C4-2B (cell line): ENCODE data around the gene HTR7.

Experiments used
- ZFX ChIP-seq: fragments of 450-650 bp; IDR thresholded peaks from 2 replicates; pipeline ENCODE4 v1.6.1; 2017
- TF ChIP-seq, protein P1 (sequence below): fragments of 450-650 bp; conservative IDR thresholded peaks from 2 replicates; pipeline ENCODE4 v1.5.1; 2017; ENCODE audit warnings: mild to moderate bottlenecking

DNA sequence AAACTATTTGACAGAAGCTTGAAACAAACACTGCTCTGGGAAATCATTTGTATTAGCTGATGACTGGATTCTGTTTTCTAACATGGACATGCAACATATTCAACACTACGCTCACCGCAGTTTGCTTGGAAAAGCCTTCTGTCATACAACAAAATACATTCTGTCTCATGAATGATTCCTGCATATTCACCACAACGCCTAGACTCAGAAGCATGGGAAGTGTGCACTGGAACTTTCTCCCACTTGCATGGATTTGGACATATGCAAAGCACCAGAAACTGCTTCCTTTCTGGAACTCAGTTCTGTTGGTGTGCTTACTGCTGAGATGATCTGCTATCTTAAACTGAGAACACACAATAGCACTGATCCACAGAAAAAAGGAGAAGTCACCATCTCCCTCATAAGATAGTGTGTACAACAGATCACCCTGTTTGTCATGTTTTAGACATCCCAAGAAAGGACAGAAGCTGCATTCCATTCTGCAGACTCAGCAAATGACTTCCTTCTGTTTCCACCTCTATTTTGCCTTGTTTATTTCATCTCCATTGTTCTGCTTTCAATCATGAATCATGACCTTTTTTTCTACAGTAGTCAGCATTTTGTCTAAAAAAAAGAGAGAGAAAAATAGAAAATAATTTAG is 115.8 kb downstream of the HTR7 start:
- TF ChIP-seq, protein P1, sequence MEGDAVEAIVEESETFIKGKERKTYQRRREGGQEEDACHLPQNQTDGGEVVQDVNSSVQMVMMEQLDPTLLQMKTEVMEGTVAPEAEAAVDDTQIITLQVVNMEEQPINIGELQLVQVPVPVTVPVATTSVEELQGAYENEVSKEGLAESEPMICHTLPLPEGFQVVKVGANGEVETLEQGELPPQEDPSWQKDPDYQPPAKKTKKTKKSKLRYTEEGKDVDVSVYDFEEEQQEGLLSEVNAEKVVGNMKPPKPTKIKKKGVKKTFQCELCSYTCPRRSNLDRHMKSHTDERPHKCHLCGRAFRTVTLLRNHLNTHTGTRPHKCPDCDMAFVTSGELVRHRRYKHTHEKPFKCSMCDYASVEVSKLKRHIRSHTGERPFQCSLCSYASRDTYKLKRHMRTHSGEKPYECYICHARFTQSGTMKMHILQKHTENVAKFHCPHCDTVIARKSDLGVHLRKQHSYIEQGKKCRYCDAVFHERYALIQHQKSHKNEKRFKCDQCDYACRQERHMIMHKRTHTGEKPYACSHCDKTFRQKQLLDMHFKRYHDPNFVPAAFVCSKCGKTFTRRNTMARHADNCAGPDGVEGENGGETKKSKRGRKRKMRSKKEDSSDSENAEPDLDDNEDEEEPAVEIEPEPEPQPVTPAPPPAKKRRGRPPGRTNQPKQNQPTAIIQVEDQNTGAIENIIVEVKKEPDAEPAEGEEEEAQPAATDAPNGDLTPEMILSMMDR: no peak
- TF ChIP-seq ZFX: no peak
